NT2/D1 (cell line): ENCODE results near the gene HLA-F.

Source experiments
- SUZ12 ChIP-seq: IDR thresholded peaks from 2 replicates; pipeline ENCODE4 v1.6.1; 2011; ENCODE audit not compliant: insufficient read length, insufficient read depth; ENCODE audit errors: extremely low read depth
- YY1 ChIP-seq: IDR thresholded peaks from 2 replicates; pipeline ENCODE4 v1.6.1; 2011; ENCODE audit not compliant: insufficient read length, insufficient read depth
- ZNF274 ChIP-seq: IDR thresholded peaks from 2 replicates; pipeline ENCODE4 v1.6.1; 2011; ENCODE audit warnings: mild to moderate bottlenecking, low read depth, low read length

DNA sequence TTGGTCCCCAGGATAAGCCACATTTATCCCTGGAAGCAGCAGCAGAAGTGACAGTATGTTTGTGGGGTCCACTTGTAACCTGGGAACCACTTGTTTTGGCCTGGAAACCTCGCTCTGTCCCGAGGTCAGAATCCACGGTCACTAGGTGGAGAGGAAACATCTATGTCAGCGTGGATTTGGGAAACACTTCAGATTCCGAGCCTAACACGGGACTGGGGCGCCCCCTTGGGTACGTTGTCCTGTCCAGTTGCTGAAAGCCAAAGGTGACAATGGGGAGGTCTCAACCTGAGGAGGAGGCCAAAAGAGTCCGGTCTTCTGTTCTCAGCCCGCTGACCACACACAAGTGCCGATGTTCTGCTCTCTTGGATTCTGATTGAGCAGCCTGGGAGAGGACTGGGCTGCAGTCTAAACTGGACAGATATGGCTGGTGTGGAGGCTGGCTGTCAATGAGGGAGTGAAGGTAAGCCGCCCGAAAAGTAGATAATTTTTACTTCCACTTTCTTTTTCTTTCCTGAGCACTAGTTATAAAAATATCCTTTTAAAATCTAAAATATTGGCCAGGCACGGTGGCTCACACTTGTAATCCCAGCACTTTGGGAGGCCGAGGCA is 37.4 kb upstream of the HLA-F start:
- TF ChIP-seq ZNF274 (no peak), SUZ12 (no peak), YY1 (no peak)
